ENCODE measurements around the gene MYCBPAP.

The MYCBPAP gene

GRCh38 chr17:50507871-50508572, at the start of gene MYCBPAP:
Gene MYCBPAP (plus strand): TSS chr17:50508439. CDS start chr17:50508675, 236 bp downstream.
- peak; percentile 63 to 73 (median 65) for DNase-seq

GRCh38 chr17:50458701-50459676, 49.2 kb upstream of the MYCBPAP start:
- DNase-seq: no peak

- no peak for DNase-seq
These were observed 48.5 kb upstream of the MYCBPAP start for GRCh38 chr17:50459756-50460155.

- no peak for DNase-seq
These were observed 47.3 kb upstream of the MYCBPAP start for GRCh38 chr17:50460831-50461526.

GRCh38 chr17:50461550-50462132, 46.6 kb upstream of the MYCBPAP start:
- no peak for DNase-seq

GRCh38 chr17:50462446-50462845, 45.8 kb upstream of the MYCBPAP start:
- no peak for DNase-seq

- DNase-seq: no peak
These were observed 44.1 kb upstream of the MYCBPAP start for GRCh38 chr17:50464121-50464520.

- no peak for DNase-seq
These were observed 43.5 kb upstream of the MYCBPAP start for GRCh38 chr17:50464736-50465135.

- DNase-seq: no peak
These were observed 43.1 kb upstream of the MYCBPAP start for GRCh38 chr17:50465171-50465570.

GRCh38 chr17:50465635-50466034, 42.6 kb upstream of the MYCBPAP start:
- DNase-seq: no peak

GRCh38 chr17:50466371-50467113, 41.7 kb upstream of the MYCBPAP start:
- DNase-seq: no peak

- no peak for DNase-seq
These were observed 41.0 kb upstream of the MYCBPAP start for GRCh38 chr17:50467114-50467854.

- no peak for DNase-seq
These were observed 40.4 kb upstream of the MYCBPAP start for GRCh38 chr17:50467855-50468303.

- no peak for DNase-seq
These were observed 39.7 kb upstream of the MYCBPAP start, which contains the start of gene CHAD for GRCh38 chr17:50468304-50469207. Gene CHAD (minus strand): TSS chr17:50468880. CDS start chr17:50468813, 67 bp downstream.

- DNase-seq: no peak
These were observed 39.0 kb upstream of the MYCBPAP start for GRCh38 chr17:50469208-50469605.

GRCh38 chr17:50469671-50470305, 38.5 kb upstream of the MYCBPAP start:
- no peak for DNase-seq

GRCh38 chr17:50470426-50470825, 37.8 kb upstream of the MYCBPAP start:
- DNase-seq: no peak

- no peak for DNase-seq
These were observed 37.0 kb upstream of the MYCBPAP start for GRCh38 chr17:50471009-50471905.
